ENCODE data around the gene TLK2. TPM values are rescaled to one million over a fixed set of nuclear protein-coding genes. Genes with fewer than 3 reads are reported as not detected.

TLK2 gene
- polyA plus RNA-seq, 1 of the 3 experiments (the other 2 are of a cell fraction) = 51.9 TPM

DNA sequence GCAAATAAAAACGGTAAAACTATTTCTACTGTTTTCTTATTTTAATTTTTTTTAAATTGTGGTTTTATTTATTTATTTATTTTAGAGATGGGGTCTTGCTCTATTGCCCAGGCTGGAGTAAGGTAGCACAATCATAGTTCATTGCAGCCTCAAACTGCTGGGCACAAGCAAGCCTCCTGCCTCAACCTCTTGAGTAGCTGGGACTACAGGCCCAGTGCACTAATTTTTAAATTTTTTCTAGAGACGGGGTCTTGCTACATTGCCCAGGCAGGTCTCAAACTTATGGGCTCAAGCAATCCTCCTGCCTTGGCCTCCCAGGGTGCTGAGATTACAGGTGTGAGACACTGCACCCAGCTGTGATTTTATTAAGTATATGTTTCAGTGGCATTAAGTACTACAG lies 102.3 kb downstream of the TLK2 start:
- Histone ChIP-seq H3K4me1 (ENCODE audit: control insufficient read depth in 1 of 2, insufficient read depth in 2 of 2, low read depth in 1 of 2, low read length in 1 of 2) (peaks cover 0 to 11% of the 10 kb centered on the region in 2 experiments; a peak in 2 of 4 replicates), H3K36me3 (replicated peaks in 1 of 2; ENCODE audit: control insufficient read depth in 1 of 2, insufficient read depth in 2 of 2, low read length in 1 of 2) (peaks cover 37 to 81% of the 10 kb centered on the region in 2 experiments), H3K79me2 (ENCODE audit: insufficient read depth) (peaks cover 36% of the 10 kb centered on the region; the same call in 1 of the 2 replicates), H3K9ac (no peak overlapping the region), H3K27me3 (ENCODE audit: insufficient read depth) (no peaks in the 10 kb centered on the region), H3K4me3 (ENCODE audit: low read depth in 2 of 2, low read length in 1 of 2) (no peak overlapping the region), H4K20me1 (ENCODE audit: insufficient read depth) (no peaks in the 10 kb centered on the region), H3K9me3 (no peaks in the 10 kb centered on the region), H3K9me2 (no peaks in the 10 kb centered on the region), H3K27ac (ENCODE audit: low read depth in 2 of 2, low read length in 1 of 2) (no peak overlapping the region), H3K4me2 (no peak overlapping the region), H3F3A (replicated peaks; ENCODE audit: insufficient read depth) (peaks cover 20% of the 10 kb centered on the region), H2AFZ (ENCODE audit: low read depth) (no peak overlapping the region)
- no peak for DNase-seq
- POLR2A ChIA-PET = interaction anchor here (0.7 kb wide), 1 partner anchor 282 kb away, joined by 3 read pairs; no protein-coding TSS in a partner anchor
- 94% methylated on average over 2 of the region's 2 CpGs for WGBS (ENCODE audit: low lambda C conversion rate)
- CTCF ChIA-PET = interaction anchor here (0.8 to 2.1 kb wide), 3 partner anchors 12 to 825 kb away, joined by 3 to 5 read pairs (median 5); no protein-coding TSS in a partner anchor
- TF ChIP-seq, protein P1, sequence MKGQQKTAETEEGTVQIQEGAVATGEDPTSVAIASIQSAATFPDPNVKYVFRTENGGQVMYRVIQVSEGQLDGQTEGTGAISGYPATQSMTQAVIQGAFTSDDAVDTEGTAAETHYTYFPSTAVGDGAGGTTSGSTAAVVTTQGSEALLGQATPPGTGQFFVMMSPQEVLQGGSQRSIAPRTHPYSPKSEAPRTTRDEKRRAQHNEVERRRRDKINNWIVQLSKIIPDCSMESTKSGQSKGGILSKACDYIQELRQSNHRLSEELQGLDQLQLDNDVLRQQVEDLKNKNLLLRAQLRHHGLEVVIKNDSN (IDR thresholded peaks at IDR 0.05; ENCODE audit: borderline replicate concordance, low read depth) = no peak
- TF ChIP-seq FOSL2 (IDR thresholded peaks at IDR 0.05; ENCODE audit: borderline replicate concordance, low read depth) (no peak), JUND (IDR thresholded peaks at IDR 0.05) (no peak), NRF1 (IDR thresholded peaks at IDR 0.05; ENCODE audit: low read depth, low read length) (no peak), ELF1 (IDR thresholded peaks at IDR 0.05) (no peak), SIN3A (IDR thresholded peaks at IDR 0.05; ENCODE audit: borderline replicate concordance, low read depth, low read length) (no peak), TEAD4 (IDR thresholded peaks at IDR 0.05; ENCODE audit: borderline replicate concordance, insufficient read depth) (no peak), SMC3 (IDR thresholded peaks at IDR 0.05; ENCODE audit: low read depth, low read length) (no peak), MEF2A (IDR thresholded peaks at IDR 0.05; ENCODE audit: borderline replicate concordance, low read depth) (no peak), GABPA (IDR thresholded peaks at IDR 0.05; ENCODE audit: low read depth) (no peak)
- TF ChIP-seq, protein P2, sequence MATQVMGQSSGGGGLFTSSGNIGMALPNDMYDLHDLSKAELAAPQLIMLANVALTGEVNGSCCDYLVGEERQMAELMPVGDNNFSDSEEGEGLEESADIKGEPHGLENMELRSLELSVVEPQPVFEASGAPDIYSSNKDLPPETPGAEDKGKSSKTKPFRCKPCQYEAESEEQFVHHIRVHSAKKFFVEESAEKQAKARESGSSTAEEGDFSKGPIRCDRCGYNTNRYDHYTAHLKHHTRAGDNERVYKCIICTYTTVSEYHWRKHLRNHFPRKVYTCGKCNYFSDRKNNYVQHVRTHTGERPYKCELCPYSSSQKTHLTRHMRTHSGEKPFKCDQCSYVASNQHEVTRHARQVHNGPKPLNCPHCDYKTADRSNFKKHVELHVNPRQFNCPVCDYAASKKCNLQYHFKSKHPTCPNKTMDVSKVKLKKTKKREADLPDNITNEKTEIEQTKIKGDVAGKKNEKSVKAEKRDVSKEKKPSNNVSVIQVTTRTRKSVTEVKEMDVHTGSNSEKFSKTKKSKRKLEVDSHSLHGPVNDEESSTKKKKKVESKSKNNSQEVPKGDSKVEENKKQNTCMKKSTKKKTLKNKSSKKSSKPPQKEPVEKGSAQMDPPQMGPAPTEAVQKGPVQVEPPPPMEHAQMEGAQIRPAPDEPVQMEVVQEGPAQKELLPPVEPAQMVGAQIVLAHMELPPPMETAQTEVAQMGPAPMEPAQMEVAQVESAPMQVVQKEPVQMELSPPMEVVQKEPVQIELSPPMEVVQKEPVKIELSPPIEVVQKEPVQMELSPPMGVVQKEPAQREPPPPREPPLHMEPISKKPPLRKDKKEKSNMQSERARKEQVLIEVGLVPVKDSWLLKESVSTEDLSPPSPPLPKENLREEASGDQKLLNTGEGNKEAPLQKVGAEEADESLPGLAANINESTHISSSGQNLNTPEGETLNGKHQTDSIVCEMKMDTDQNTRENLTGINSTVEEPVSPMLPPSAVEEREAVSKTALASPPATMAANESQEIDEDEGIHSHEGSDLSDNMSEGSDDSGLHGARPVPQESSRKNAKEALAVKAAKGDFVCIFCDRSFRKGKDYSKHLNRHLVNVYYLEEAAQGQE (IDR thresholded peaks at IDR 0.05; ENCODE audit: low read depth, low read length) = no peak

DNA sequence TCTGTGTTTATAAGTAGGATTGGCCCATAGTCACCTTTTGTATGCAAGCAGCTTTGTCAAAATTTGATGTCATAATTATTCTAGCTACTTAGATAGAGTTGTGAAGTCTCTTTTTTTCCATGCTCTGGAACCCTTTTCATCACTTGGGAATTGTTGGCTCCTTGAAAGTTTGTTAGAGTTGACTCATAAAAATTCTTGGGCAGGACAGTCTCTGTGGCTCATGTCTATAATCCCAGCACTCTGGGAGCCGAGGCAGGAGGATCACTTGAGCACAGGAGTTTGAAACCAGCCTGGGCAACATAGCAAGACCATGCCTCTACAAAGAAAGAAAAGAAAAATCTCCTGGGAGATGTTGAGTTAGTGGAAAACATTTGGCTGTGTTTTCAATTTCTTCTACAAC lies 103.1 kb downstream of the TLK2 start:
- WGBS (ENCODE audit: low lambda C conversion rate) = 83% methylated on average over 1 of the region's 1 CpG
- no peaks in the 10 kb centered on the region for H3K9me2 ChIP-seq
- TF ChIP-seq, protein P1 (IDR thresholded peaks at IDR 0.05; ENCODE audit: borderline replicate concordance, low read depth) = no peak
- TF ChIP-seq EP300 (IDR thresholded peaks at IDR 0.05; ENCODE audit: borderline replicate concordance in 1 of 2, low read depth in 1 of 2, low read length in 1 of 2) (no peak), SIN3A (IDR thresholded peaks at IDR 0.05; ENCODE audit: borderline replicate concordance, low read depth, low read length) (no peak), GABPA (IDR thresholded peaks at IDR 0.05; ENCODE audit: low read depth) (no peak)
- TF ChIP-seq, protein P3, sequence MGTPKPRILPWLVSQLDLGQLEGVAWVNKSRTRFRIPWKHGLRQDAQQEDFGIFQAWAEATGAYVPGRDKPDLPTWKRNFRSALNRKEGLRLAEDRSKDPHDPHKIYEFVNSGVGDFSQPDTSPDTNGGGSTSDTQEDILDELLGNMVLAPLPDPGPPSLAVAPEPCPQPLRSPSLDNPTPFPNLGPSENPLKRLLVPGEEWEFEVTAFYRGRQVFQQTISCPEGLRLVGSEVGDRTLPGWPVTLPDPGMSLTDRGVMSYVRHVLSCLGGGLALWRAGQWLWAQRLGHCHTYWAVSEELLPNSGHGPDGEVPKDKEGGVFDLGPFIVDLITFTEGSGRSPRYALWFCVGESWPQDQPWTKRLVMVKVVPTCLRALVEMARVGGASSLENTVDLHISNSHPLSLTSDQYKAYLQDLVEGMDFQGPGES (IDR thresholded peaks at IDR 0.05; ENCODE audit: low read depth, low read length) = no peak
- no peaks in the 10 kb centered on the region for H3K27me3 ChIP-seq (ENCODE audit: insufficient read depth)
- H3K4me2 ChIP-seq = no peak overlapping the region
- POLR2A ChIA-PET = no interaction called here
- DNase-seq = no peak
- no peak overlapping the region for H3K4me3 ChIP-seq (ENCODE audit: low read depth in 2 of 2, low read length in 1 of 2)
- CTCF ChIA-PET = interaction anchor here (0.8 to 2.1 kb wide), 3 partner anchors 11 to 824 kb away, joined by 3 to 5 read pairs (median 5); no protein-coding TSS in a partner anchor
- H3K9me3 ChIP-seq = no peaks in the 10 kb centered on the region
- peaks cover 15% of the 10 kb centered on the region for H3F3A ChIP-seq (replicated peaks; ENCODE audit: insufficient read depth)
- no peak overlapping the region for H2AFZ ChIP-seq (ENCODE audit: low read depth)
- H3K4me1 ChIP-seq (ENCODE audit: control insufficient read depth in 1 of 2, insufficient read depth in 2 of 2, low read depth in 1 of 2, low read length in 1 of 2) = peaks cover 0 to 11% of the 10 kb centered on the region in 2 experiments; a peak in 2 of 4 replicates
- H4K20me1 ChIP-seq (ENCODE audit: insufficient read depth) = no peaks in the 10 kb centered on the region
- peaks cover 39% of the 10 kb centered on the region; the same call in 1 of the 2 replicates for H3K79me2 ChIP-seq (ENCODE audit: insufficient read depth)
- H3K36me3 ChIP-seq (replicated peaks in 1 of 2; ENCODE audit: control insufficient read depth in 1 of 2, insufficient read depth in 2 of 2, low read length in 1 of 2) = peaks cover 33 to 80% of the 10 kb centered on the region in 2 experiments
- H3K27ac ChIP-seq (ENCODE audit: low read depth in 2 of 2, low read length in 1 of 2) = no peak overlapping the region
- H3K9ac ChIP-seq = no peak overlapping the region

All from SK-N-SH (cell line).